HCT116 (cell line): ENCODE measurements around the gene GRAMD1C. TPM values are rescaled to one million over a fixed set of nuclear protein-coding genes. Genes with fewer than 3 reads are reported as not detected.

Experiments used
- ATAC-seq: fragments of 200-7000 bp; cut with Tn5 transposase; 2 replicates; pipeline ENCODE4 v1.9.1; 2020; ENCODE audit warnings: mild to moderate bottlenecking, moderate library complexity
- BruUV-seq: library from RNA; stranded (reverse); fragments of 400-500 nt; replicated peaks from 2 replicates; lab custom pipeline; 2021; lab: Mats Ljungman, UMichigan
- CTCF ChIA-PET: fragments of 300-600 bp; sonication (Branson Sonifier 250); formaldehyde crosslinking; loops from one replicate; lab custom pipeline; 2021; ENCODE audit warnings: antibody characterized with exemption; lab: Charles Lee
- POLR2A ChIA-PET: fragments of 300-600, 350-600 bp; sonication (Branson Sonifier 250); formaldehyde crosslinking; loops from one replicate; lab custom pipeline; 2021; ENCODE audit warnings: antibody characterized with exemption; lab: Charles Lee
- RAD21 ChIA-PET, 2 experiments: fragments of 300-600 bp; sonication (Branson Sonifier 250); formaldehyde crosslinking; loops; one replicate each; lab custom pipeline; 2023; ENCODE audit warnings: low total read pairs in 2 of 2; ENCODE audit not compliant: uncharacterized antibody in 2 of 2, unreplicated experiment in 2 of 2, low non-redundant PET in 1 of 2; lab: Charles Lee
- DNase-seq: peaks from one replicate; pipeline ENCODE4 v3.0.0-alpha.2; 2010; ENCODE audit warnings: low read depth, low spot score
- H2AFZ ChIP-seq: fragments of 200-600 bp; shearing (Covaris generic), sonication (generic); 2 replicates; pipeline ENCODE4 v1.6.1; 2017; ENCODE audit warnings: low read depth, mixed run types, mixed read lengths, antibody characterized with exemption, low read length; ENCODE audit not compliant: poor library complexity, severe bottlenecking
- H3K27ac ChIP-seq: 2 replicates; pipeline ENCODE4 v1.5.1; 2012; ENCODE audit warnings: low read depth, low read length
- H3K27me3 ChIP-seq: fragments of 200-600 bp; sonication (generic); 2 replicates; pipeline ENCODE4 v1.6.1; 2016; ENCODE audit warnings: mixed run types, low read length, mixed read lengths; ENCODE audit not compliant: insufficient read depth
- H3K36me3 ChIP-seq, 2 experiments: fragments of 200-500 bp in 1 of 2; fragments of 200-600 bp in 1 of 2; sonication (Bioruptor generic) in 1 of 2; sonication (generic) in 1 of 2; 2 replicates each; pipeline versions ENCODE4 v1.5.1 to v1.6.1; 2014 to 2016; ENCODE audit warnings: low read length in 2 of 2, inconsistent platforms in 1 of 2, mixed read lengths in 1 of 2, mixed run types in 1 of 2; ENCODE audit not compliant: insufficient read depth in 2 of 2, control insufficient read depth in 1 of 2
- H3K4me1 ChIP-seq, 2 experiments: fragments of 200-600 bp in 1 of 2; sonication (generic) in 1 of 2; 2 replicates each; pipeline versions ENCODE4 v1.5.1 to v1.6.1; 2012 to 2017; ENCODE audit warnings: low read length in 2 of 2, inconsistent platforms in 1 of 2, mild to moderate bottlenecking in 1 of 2, mixed read lengths in 1 of 2, mixed run types in 1 of 2, moderate library complexity in 1 of 2; ENCODE audit not compliant: insufficient read depth in 2 of 2, control insufficient read depth in 1 of 2
- H3K4me2 ChIP-seq: fragments of 200-600 bp; sonication (generic); 2 replicates; pipeline ENCODE4 v1.6.1; 2017; ENCODE audit warnings: mixed run types, low read length, mixed read lengths
- H3K4me3 ChIP-seq, 2 experiments: fragments of 200-600 bp in 1 of 2; sonication (generic) in 1 of 2; replicated peaks in 1 of 2; 2 replicates each; pipeline ENCODE4 v1.5.1; 2011 to 2016; ENCODE audit warnings: low read length in 2 of 2, control low read depth in 1 of 2, low read depth in 1 of 2, mild to moderate bottlenecking in 1 of 2, mixed read lengths in 1 of 2, mixed run types in 1 of 2
- H3K79me2 ChIP-seq: fragments of 200-600 bp; sonication (generic); 2 replicates; pipeline ENCODE4 v1.6.1; 2017; ENCODE audit warnings: mild to moderate bottlenecking, mixed run types, low read length, moderate library complexity, mixed read lengths; ENCODE audit not compliant: insufficient read depth
- H3K9ac ChIP-seq: fragments of 200-600 bp; sonication (generic); 2 replicates; pipeline ENCODE4 v1.6.1; 2016; ENCODE audit warnings: low read length, mixed read lengths
- H3K9me2 ChIP-seq: fragments of 200-600 bp; sonication (generic), shearing (Covaris generic); 2 replicates; pipeline ENCODE4 v1.6.1; 2017; ENCODE audit warnings: mixed run types, mild to moderate bottlenecking, moderate library complexity; ENCODE audit not compliant: insufficient read depth
- H3K9me3 ChIP-seq, 2 experiments: fragments of 200-500 bp in 1 of 2; fragments of 200-600 bp in 1 of 2; sonication (Bioruptor generic) in 1 of 2; sonication (generic) in 1 of 2; 2 replicates each; pipeline ENCODE4 v1.6.1; 2014 to 2017; ENCODE audit warnings: low read length in 2 of 2, mixed read lengths in 2 of 2, inconsistent platforms in 1 of 2, low read depth in 1 of 2, mild to moderate bottlenecking in 1 of 2, mixed run types in 1 of 2, moderate library complexity in 1 of 2; ENCODE audit not compliant: control insufficient read depth in 1 of 2, insufficient read depth in 1 of 2
- H4K20me1 ChIP-seq: fragments of 200-600 bp; sonication (generic), shearing (Covaris generic); 2 replicates; pipeline ENCODE4 v1.6.1; 2017; ENCODE audit warnings: mixed run types, mild to moderate bottlenecking, moderate library complexity; ENCODE audit not compliant: insufficient read depth
- CBX3 ChIP-seq: IDR thresholded peaks from 2 replicates; pipeline ENCODE4 v1.6.1; 2012; ENCODE audit warnings: low read depth
- EZH2phosphoT487 ChIP-seq: fragments of 200-600 bp; IDR thresholded peaks from 2 replicates; pipeline ENCODE4 v1.6.1; 2018; ENCODE audit warnings: antibody characterized with exemption, borderline replicate concordance
- FOSL1 ChIP-seq: IDR thresholded peaks from 2 replicates; pipeline ENCODE4 v1.6.1; 2012; ENCODE audit warnings: low read depth
- POLR2AphosphoS5 ChIP-seq: IDR thresholded peaks from 2 replicates; pipeline ENCODE4 v1.6.1; 2011; ENCODE audit warnings: mild to moderate bottlenecking, low read depth, low read length, moderate library complexity
- RAD21 ChIP-seq: IDR thresholded peaks from 2 replicates; pipeline ENCODE4 v1.6.1; 2012; ENCODE audit warnings: low read depth, mild to moderate bottlenecking
- SP1 ChIP-seq: IDR thresholded peaks from 2 replicates; pipeline ENCODE4 v1.6.1; 2012; ENCODE audit warnings: low read depth
- SRF ChIP-seq: IDR thresholded peaks from 2 replicates; pipeline ENCODE4 v1.6.1; 2012; ENCODE audit warnings: low read depth
- YY1 ChIP-seq: IDR thresholded peaks from 2 replicates; pipeline ENCODE4 v1.6.1; 2011; ENCODE audit warnings: low read length, low read depth, moderate library complexity, mild to moderate bottlenecking; ENCODE audit not compliant: insufficient replicate concordance; ENCODE audit errors: extremely low read depth
- ZFX ChIP-seq: fragments of 450-650 bp; IDR thresholded peaks from 2 replicates; pipeline ENCODE4 v1.6.1; 2017
- intact Hi-C: fragments of 100-400 bp; cut with micrococcal nuclease; formaldehyde crosslinking; loops from 2 replicates; pipeline ENCODE4 v1.10.0; 2022
- total RNA-seq: library from RNA; stranded (reverse); gene quantifications from one replicate; pipeline ENCODE4 v1.2.1, GENCODE V29; 2021; ENCODE audit not compliant: unreplicated experiment

The GRAMD1C gene
- total RNA-seq, 1 experiment from 2014 or later: 7.9 TPM

- no peaks in the 10 kb centered on the region for H4K20me1 ChIP-seq
- POLR2A ChIA-PET: no interaction called here
- H3K27me3 ChIP-seq: no peaks in the 10 kb centered on the region
- ATAC-seq: no peak
- H3K27ac ChIP-seq: no peak overlapping the region
- DNase-seq: no peak
- H3K4me1 ChIP-seq: no peaks in the 10 kb centered on the region
- no TSS peak for BruUV-seq
- H3K36me3 ChIP-seq: no peaks in the 10 kb centered on the region
- intact Hi-C loops: no loop called here
- CTCF ChIA-PET: no interaction called here
- H3K9me3 ChIP-seq: no peaks in the 10 kb centered on the region
- H3K4me3 ChIP-seq: no peak overlapping the region
- H3K79me2 ChIP-seq: no peaks in the 10 kb centered on the region
- H3K9me2 ChIP-seq: no peaks in the 10 kb centered on the region
- no peak for TF ChIP-seq FOSL1
- no peak for TF ChIP-seq SRF
- no peak for TF ChIP-seq YY1
- no peak for TF ChIP-seq SP1
- no peak for TF ChIP-seq RAD21
- H2AFZ ChIP-seq: no peak overlapping the region
- H3K9ac ChIP-seq: no peak overlapping the region
- RAD21 ChIA-PET: no interaction called here
- no peak overlapping the region for H3K4me2 ChIP-seq
Measured at GRCh38 chr3:113983544-113983943, 145.0 kb downstream of the GRAMD1C start.

- RAD21 ChIA-PET: no interaction called here
Measured at GRCh38 chr3:113985541-113985940, 147.0 kb downstream of the GRAMD1C start.

More at GRCh38 chr3:113985541-113985940, 147.0 kb downstream of the GRAMD1C start:
- H3K79me2 ChIP-seq: no peaks in the 10 kb centered on the region
- H3K27ac ChIP-seq: no peak overlapping the region
- BruUV-seq: no TSS peak
- no peaks in the 10 kb centered on the region for H4K20me1 ChIP-seq
- no peaks in the 10 kb centered on the region for H3K36me3 ChIP-seq
- H2AFZ ChIP-seq: no peak overlapping the region
- no peaks in the 10 kb centered on the region for H3K27me3 ChIP-seq
- no peak overlapping the region for H3K4me3 ChIP-seq
- H3K9me3 ChIP-seq: no peaks in the 10 kb centered on the region; a peak in 1 of 4 replicates
- H3K9me2 ChIP-seq: no peaks in the 10 kb centered on the region
- no peak for DNase-seq
- CTCF ChIA-PET: no interaction called here
- POLR2A ChIA-PET: no interaction called here
- intact Hi-C loops: no loop called here
- TF ChIP-seq ZFX: no peak
- no peak for TF ChIP-seq POLR2AphosphoS5
- TF ChIP-seq EZH2phosphoT487: no peak
- no peak for TF ChIP-seq RAD21
- TF ChIP-seq CBX3: no peak
- H3K9ac ChIP-seq: no peak overlapping the region
- no peak overlapping the region for H3K4me2 ChIP-seq
- H3K4me1 ChIP-seq: no peaks in the 10 kb centered on the region
- no peak for ATAC-seq

Other genes starting within 250 kb of the GRAMD1C start
- 13.5 TPM for gene USF3, start 142.1 kb upstream of the GRAMD1C start, total RNA-seq
- gene NAA50, start 92.5 kb upstream of the GRAMD1C start, total RNA-seq: 233 TPM
- 54.7 TPM for gene ATP6V1A, start 91.8 kb upstream of the GRAMD1C start, total RNA-seq
- 22.8 TPM for gene ZDHHC23, start 109.2 kb downstream of the GRAMD1C start, total RNA-seq
- gene CCDC191, start 217.7 kb downstream of the GRAMD1C start, total RNA-seq: 4.1 TPM
- gene QTRT2, start 217.9 kb downstream of the GRAMD1C start, total RNA-seq: 47.7 TPM